ENCODE data around the gene FHIP1B. TPM values are rescaled to one million over a fixed set of nuclear protein-coding genes. Genes with fewer than 3 reads are reported as not detected.

Gene FHIP1B
- total RNA-seq, 1 experiment from 2014 or later, result 42.8 TPM

DNA sequence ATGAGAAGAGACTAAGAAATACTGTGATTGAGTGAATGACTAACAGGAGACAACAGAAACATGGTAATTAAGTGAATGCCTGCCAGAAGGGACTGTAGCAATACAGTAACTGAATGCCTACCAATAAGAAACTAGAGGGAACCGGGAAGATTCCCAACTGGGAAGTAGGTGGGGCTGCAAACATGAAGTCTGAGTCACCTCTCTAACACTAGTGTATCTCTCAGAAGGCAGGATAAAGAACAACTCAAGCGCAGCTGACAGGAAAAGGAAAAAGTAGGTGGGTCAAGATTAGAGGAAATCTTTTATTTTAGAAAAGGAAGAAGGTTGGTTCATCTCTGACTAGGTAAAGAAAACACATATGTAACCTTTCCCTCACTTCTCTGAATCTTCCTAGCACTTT is 15.1 kb downstream of the FHIP1B start:
- no peaks in the 10 kb centered on the region for H3K9me3 ChIP-seq (ENCODE audit: control insufficient read depth, insufficient read depth, low read depth, low read length)
- in situ Hi-C loops (cut with HindIII; ENCODE audit: low pct_unique_long_range_greater_than_20kb, low sequenced_read_pairs), result no loop called here
- ChIA-PET CTCF (no interaction called here), POLR2A (no interaction called here)
- H3K4me3 ChIP-seq (ENCODE audit: low read depth in 2 of 2, low read length in 2 of 2), result no peak overlapping the region
- no TSS peak for BruUV-seq (replicated peaks)
- no peak overlapping the region for H3K27ac ChIP-seq (ENCODE audit: low read length)
- no peaks in the 10 kb centered on the region for H3K4me1 ChIP-seq (ENCODE audit: control insufficient read depth, insufficient read depth, low read length)
- H3K27me3 ChIP-seq (ENCODE audit: control insufficient read depth, insufficient read depth, low read length), result no peaks in the 10 kb centered on the region
- intact Hi-C loops (cut with micrococcal nuclease; ENCODE audit: unreplicated experiment), result no loop called here
- TF ChIP-seq SIN3A (IDR thresholded peaks at IDR 0.05; ENCODE audit: borderline replicate concordance, insufficient read depth, low read depth, low read length) (no peak), POLR2AphosphoS5 (IDR thresholded peaks at IDR 0.05; ENCODE audit: low read depth, low read length) (no peak), TCF7L2 (IDR thresholded peaks at IDR 0.05; ENCODE audit: low read depth, low read length) (no peak)
- TF ChIP-seq, protein P1, sequence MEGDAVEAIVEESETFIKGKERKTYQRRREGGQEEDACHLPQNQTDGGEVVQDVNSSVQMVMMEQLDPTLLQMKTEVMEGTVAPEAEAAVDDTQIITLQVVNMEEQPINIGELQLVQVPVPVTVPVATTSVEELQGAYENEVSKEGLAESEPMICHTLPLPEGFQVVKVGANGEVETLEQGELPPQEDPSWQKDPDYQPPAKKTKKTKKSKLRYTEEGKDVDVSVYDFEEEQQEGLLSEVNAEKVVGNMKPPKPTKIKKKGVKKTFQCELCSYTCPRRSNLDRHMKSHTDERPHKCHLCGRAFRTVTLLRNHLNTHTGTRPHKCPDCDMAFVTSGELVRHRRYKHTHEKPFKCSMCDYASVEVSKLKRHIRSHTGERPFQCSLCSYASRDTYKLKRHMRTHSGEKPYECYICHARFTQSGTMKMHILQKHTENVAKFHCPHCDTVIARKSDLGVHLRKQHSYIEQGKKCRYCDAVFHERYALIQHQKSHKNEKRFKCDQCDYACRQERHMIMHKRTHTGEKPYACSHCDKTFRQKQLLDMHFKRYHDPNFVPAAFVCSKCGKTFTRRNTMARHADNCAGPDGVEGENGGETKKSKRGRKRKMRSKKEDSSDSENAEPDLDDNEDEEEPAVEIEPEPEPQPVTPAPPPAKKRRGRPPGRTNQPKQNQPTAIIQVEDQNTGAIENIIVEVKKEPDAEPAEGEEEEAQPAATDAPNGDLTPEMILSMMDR (IDR thresholded peaks at IDR 0.05), result no peak
- TF ChIP-seq, protein P2, sequence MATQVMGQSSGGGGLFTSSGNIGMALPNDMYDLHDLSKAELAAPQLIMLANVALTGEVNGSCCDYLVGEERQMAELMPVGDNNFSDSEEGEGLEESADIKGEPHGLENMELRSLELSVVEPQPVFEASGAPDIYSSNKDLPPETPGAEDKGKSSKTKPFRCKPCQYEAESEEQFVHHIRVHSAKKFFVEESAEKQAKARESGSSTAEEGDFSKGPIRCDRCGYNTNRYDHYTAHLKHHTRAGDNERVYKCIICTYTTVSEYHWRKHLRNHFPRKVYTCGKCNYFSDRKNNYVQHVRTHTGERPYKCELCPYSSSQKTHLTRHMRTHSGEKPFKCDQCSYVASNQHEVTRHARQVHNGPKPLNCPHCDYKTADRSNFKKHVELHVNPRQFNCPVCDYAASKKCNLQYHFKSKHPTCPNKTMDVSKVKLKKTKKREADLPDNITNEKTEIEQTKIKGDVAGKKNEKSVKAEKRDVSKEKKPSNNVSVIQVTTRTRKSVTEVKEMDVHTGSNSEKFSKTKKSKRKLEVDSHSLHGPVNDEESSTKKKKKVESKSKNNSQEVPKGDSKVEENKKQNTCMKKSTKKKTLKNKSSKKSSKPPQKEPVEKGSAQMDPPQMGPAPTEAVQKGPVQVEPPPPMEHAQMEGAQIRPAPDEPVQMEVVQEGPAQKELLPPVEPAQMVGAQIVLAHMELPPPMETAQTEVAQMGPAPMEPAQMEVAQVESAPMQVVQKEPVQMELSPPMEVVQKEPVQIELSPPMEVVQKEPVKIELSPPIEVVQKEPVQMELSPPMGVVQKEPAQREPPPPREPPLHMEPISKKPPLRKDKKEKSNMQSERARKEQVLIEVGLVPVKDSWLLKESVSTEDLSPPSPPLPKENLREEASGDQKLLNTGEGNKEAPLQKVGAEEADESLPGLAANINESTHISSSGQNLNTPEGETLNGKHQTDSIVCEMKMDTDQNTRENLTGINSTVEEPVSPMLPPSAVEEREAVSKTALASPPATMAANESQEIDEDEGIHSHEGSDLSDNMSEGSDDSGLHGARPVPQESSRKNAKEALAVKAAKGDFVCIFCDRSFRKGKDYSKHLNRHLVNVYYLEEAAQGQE (IDR thresholded peaks at IDR 0.05; ENCODE audit: insufficient read depth in 1 of 2, low read depth in 2 of 2, low read length in 1 of 2), result no peak
- peak; percentile 33; the same call in 1 of the 2 replicates for ATAC-seq
- DNase-seq (ENCODE audit: low read depth, low spot score), result peak; percentile 13
- H3K36me3 ChIP-seq (ENCODE audit: control insufficient read depth, insufficient read depth, low read length), result peaks cover 10% of the 10 kb centered on the region; the same call in 1 of the 2 replicates

DNA sequence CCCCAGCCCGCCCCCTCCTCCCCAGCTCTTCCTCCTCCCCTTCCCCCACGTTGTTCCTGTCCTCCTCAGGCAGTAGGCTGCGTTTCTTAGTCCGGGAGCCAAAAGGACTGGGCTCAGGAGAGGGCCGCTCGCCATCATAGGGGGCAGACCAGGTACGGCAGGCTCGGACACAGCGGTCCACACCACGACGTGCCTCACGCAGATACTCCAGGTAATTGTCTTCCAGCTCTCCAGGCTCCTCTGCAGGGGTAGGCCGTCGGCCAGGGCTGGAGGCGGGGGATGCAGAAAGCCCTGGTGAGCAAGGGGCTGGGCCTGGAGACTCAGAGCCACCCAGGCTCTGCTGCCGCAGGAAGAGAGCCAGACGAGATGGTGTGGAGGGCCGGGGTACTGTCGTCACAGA is 16.7 kb downstream of the FHIP1B start:
- H3K4me1 ChIP-seq (ENCODE audit: control insufficient read depth, insufficient read depth, low read length), result no peaks in the 10 kb centered on the region
- H3K27me3 ChIP-seq (ENCODE audit: control insufficient read depth, insufficient read depth, low read length), result no peaks in the 10 kb centered on the region
- CTCF ChIA-PET, result no interaction called here
- no peaks in the 10 kb centered on the region for H3K9me3 ChIP-seq (ENCODE audit: control insufficient read depth, insufficient read depth, low read depth, low read length)
- peaks cover 10% of the 10 kb centered on the region; the same call in 1 of the 2 replicates for H3K36me3 ChIP-seq (ENCODE audit: control insufficient read depth, insufficient read depth, low read length)
- DNase-seq (ENCODE audit: low read depth, low spot score) (no peak), ATAC-seq (no peak)
- intact Hi-C loops (cut with micrococcal nuclease; ENCODE audit: unreplicated experiment), result no loop called here
- BruUV-seq (replicated peaks), result no TSS peak
- no peak overlapping the region for H3K4me3 ChIP-seq (ENCODE audit: low read depth in 2 of 2, low read length in 2 of 2)
- in situ Hi-C loops (cut with HindIII; ENCODE audit: low pct_unique_long_range_greater_than_20kb, low sequenced_read_pairs), result no loop called here
- H3K27ac ChIP-seq (ENCODE audit: low read length), result no peak overlapping the region
- POLR2A ChIA-PET, result no interaction called here
- TF ChIP-seq POLR2AphosphoS5 (IDR thresholded peaks at IDR 0.05; ENCODE audit: low read depth, low read length) (no peak), SIN3A (IDR thresholded peaks at IDR 0.05; ENCODE audit: borderline replicate concordance, insufficient read depth, low read depth, low read length) (no peak), TCF7L2 (IDR thresholded peaks at IDR 0.05; ENCODE audit: low read depth, low read length) (no peak)
- TF ChIP-seq, protein P1 (IDR thresholded peaks at IDR 0.05), result no peak
- TF ChIP-seq, protein P2 (IDR thresholded peaks at IDR 0.05; ENCODE audit: insufficient read depth in 1 of 2, low read depth in 2 of 2, low read length in 1 of 2), result no peak

All from Panc1 (cell line).